CD4-positive, alpha-beta T cell (primary cell): ENCODE data around the gene NME4. TPM values are rescaled to one million over a fixed set of nuclear protein-coding genes. Genes with fewer than 3 reads are reported as not detected.

Experiments
- ATAC-seq: fragments of 200-7000 bp; cut with Tn5 transposase; one replicate; pipeline ENCODE4 v1.10.0; 2022; ENCODE audit warnings: mild to moderate bottlenecking; ENCODE audit not compliant: poor library complexity
- CTCF ChIA-PET: fragments of 350-600 bp; sonication (Branson Sonifier 250); formaldehyde crosslinking; loops from one replicate; lab custom pipeline; 2021; ENCODE audit warnings: antibody characterized with exemption, inconsistent platforms; lab: Charles Lee
- POLR2A ChIA-PET: fragments of 350-600 bp; sonication (Branson Sonifier 250); formaldehyde crosslinking; loops from one replicate; lab custom pipeline; 2021; ENCODE audit warnings: antibody characterized with exemption, inconsistent platforms; lab: Charles Lee
- DNase-seq, 14 experiments: peaks; one replicate each; pipeline ENCODE4 v3.0.0-alpha.2; 2013 to 2020; ENCODE audit warnings: mixed read lengths in 2 of 14
- H3K27ac ChIP-seq, 2 donors: one replicate each; pipeline versions ENCODE4 v1.5.1 to v1.7.0; 2013; ENCODE audit warnings: low read length in 2 of 2, low read depth in 1 of 2, mild to moderate bottlenecking in 1 of 2
- H3K27me3 ChIP-seq, 2 experiments: 1 replicate in 1 of 2; 2 replicates in 1 of 2; pipeline versions ENCODE4 v1.6.1 to v1.7.0; 2013; ENCODE audit warnings: low read length in 2 of 2, control low read depth in 1 of 2, mild to moderate bottlenecking in 1 of 2, moderate library complexity in 1 of 2; ENCODE audit not compliant: insufficient read depth in 2 of 2, control insufficient read depth in 1 of 2
- H3K36me3 ChIP-seq: one replicate; pipeline ENCODE4 v1.6.1; 2013; ENCODE audit warnings: low read length, control low read depth; ENCODE audit not compliant: insufficient read depth
- H3K4me1 ChIP-seq: one replicate; pipeline ENCODE4 v1.6.1; 2013; ENCODE audit warnings: low read length, control low read depth; ENCODE audit not compliant: insufficient read depth
- H3K4me3 ChIP-seq: one replicate; pipeline ENCODE4 v1.5.1; 2013; ENCODE audit warnings: mild to moderate bottlenecking, low read length, moderate library complexity
- H3K9me3 ChIP-seq, 2 experiments: 1 replicate in 1 of 2; 2 replicates in 1 of 2; pipeline versions ENCODE4 v1.6.1 to v1.7.0; 2013; ENCODE audit warnings: low read length in 2 of 2, mild to moderate bottlenecking in 2 of 2, control low read depth in 1 of 2, moderate library complexity in 1 of 2; ENCODE audit not compliant: control insufficient read depth in 1 of 2, insufficient read depth in 1 of 2
- H3K27ac Mint-ChIP-seq: one replicate; pipeline ENCODE4 v1.8.0; 2020; ENCODE audit warnings: mixed read lengths
- H3K27me3 Mint-ChIP-seq: one replicate; pipeline ENCODE4 v1.8.0; 2021; ENCODE audit warnings: mixed read lengths
- H3K36me3 Mint-ChIP-seq: one replicate; pipeline ENCODE4 v1.8.0; 2021; ENCODE audit warnings: low read depth, mixed read lengths
- H3K4me1 Mint-ChIP-seq: one replicate; pipeline ENCODE4 v1.8.0; 2021; ENCODE audit warnings: low read depth, mixed read lengths
- H3K4me3 Mint-ChIP-seq: one replicate; pipeline ENCODE4 v1.8.0; 2020; ENCODE audit warnings: mild to moderate bottlenecking, mixed read lengths
- H3K9me3 Mint-ChIP-seq: one replicate; pipeline ENCODE4 v1.8.0; 2020; ENCODE audit warnings: mixed read lengths
- intact Hi-C, 2 experiments: fragments of 100-400 bp; cut with DNase I in 1 of 2; cut with micrococcal nuclease in 1 of 2; formaldehyde crosslinking; loops; one replicate each; pipeline versions ENCODE4 v1.15.1 to v1.9.0; 2023 to 2025; cut with DNase I, micrococcal nuclease
- total RNA-seq, 174 experiments: library from RNA in 2 of 174; stranded (reverse) in 2 of 174; gene quantifications; one replicate each; pipeline ENCODE4 v1.2.3 and lab custom pipeline; 2021 to 2026
- TF ChIP-seq, protein P1 (sequence below): fragments of 200-600 bp; IDR thresholded peaks from one replicate; pipeline ENCODE4 v1.8.0; 2022; ENCODE audit warnings: antibody characterized with exemption, mild to moderate bottlenecking

NME4 gene
- total RNA-seq, 2 experiments from 2014 or later = 31.2 to 32.6 TPM

DNA sequence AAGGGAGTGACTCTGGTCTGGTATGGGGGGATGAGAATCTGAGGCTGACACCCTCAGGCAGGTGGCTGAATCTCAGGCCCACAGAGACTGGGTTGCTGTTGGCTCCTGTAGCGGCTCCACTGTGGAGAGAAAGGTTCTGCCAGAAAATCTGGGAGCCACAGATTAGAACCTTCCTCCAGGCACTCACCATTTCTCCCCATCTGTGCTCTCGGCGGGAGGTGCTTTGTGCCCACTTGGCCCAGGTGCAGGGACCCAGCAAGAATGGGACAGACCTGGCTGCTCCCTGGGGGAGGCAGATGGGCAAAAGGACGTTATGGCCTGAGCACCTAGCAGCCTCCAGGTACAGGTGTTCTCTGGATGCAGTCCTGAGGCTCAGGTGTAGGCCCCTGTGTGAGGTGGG is 48.6 kb downstream of the NME4 start:
- no peak overlapping the region for H3K27ac Mint-ChIP-seq
- CTCF ChIA-PET = no interaction called here

More for the DNA sequence above, 48.6 kb downstream of the NME4 start:
- Mint-ChIP-seq H3K4me3 (no peak overlapping the region), H3K4me1 (peaks cover 2% of the 10 kb centered on the region), H3K27me3 (no peaks in the 10 kb centered on the region), H3K36me3 (peaks cover 6% of the 10 kb centered on the region), H3K9me3 (no peaks in the 10 kb centered on the region)
- Histone ChIP-seq H3K4me3 (no peak overlapping the region), H3K4me1 (no peaks in the 10 kb centered on the region), H3K27me3 (no peaks in the 10 kb centered on the region), H3K9me3 (no peaks in the 10 kb centered on the region), H3K27ac (no peak overlapping the region), H3K36me3 (no peaks in the 10 kb centered on the region)
- POLR2A ChIA-PET = no interaction called here
- intact Hi-C loops = no loop called here
- ATAC-seq = no peak
- DNase-seq = no peak
- TF ChIP-seq, protein P1, sequence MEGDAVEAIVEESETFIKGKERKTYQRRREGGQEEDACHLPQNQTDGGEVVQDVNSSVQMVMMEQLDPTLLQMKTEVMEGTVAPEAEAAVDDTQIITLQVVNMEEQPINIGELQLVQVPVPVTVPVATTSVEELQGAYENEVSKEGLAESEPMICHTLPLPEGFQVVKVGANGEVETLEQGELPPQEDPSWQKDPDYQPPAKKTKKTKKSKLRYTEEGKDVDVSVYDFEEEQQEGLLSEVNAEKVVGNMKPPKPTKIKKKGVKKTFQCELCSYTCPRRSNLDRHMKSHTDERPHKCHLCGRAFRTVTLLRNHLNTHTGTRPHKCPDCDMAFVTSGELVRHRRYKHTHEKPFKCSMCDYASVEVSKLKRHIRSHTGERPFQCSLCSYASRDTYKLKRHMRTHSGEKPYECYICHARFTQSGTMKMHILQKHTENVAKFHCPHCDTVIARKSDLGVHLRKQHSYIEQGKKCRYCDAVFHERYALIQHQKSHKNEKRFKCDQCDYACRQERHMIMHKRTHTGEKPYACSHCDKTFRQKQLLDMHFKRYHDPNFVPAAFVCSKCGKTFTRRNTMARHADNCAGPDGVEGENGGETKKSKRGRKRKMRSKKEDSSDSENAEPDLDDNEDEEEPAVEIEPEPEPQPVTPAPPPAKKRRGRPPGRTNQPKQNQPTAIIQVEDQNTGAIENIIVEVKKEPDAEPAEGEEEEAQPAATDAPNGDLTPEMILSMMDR = no peak

Other genes with a start within 250 kb of the NME4 start
- not detected for gene HBZ, start 244.6 kb upstream of the NME4 start, total RNA-seq
- not detected for gene HBM, start 231.2 kb upstream of the NME4 start, total RNA-seq
- gene HBA2, start 224.3 kb upstream of the NME4 start, total RNA-seq = not detected
- not detected for gene HBA1, start 220.5 kb upstream of the NME4 start, total RNA-seq
- gene HBQ1, start 216.7 kb upstream of the NME4 start, total RNA-seq = not detected
- 10 to 100 TPM; 94.8 to 98.4 TPM for gene LUC7L, start 167.8 kb upstream of the NME4 start, total RNA-seq
- gene FAM234A, start 162.4 kb upstream of the NME4 start, total RNA-seq = 10 to 100 TPM; 15.6 to 17.0 TPM
- gene RGS11, start 121.3 kb upstream of the NME4 start, total RNA-seq = not detected
- under 1 TPM in 1 of 2 experiments, not detected in 1; 0.42 TPM for gene ARHGDIG, start 116.6 kb upstream of the NME4 start, total RNA-seq
- gene PDIA2, start 114.0 kb upstream of the NME4 start, total RNA-seq = not detected
- gene AXIN1, start 44.5 kb upstream of the NME4 start, total RNA-seq = 10 to 100 TPM; 24.7 to 26.3 TPM
- 10 to 100 TPM; 19.6 to 19.7 TPM for gene MRPL28, start 26.7 kb upstream of the NME4 start, total RNA-seq
- gene PGAP6, start 15.2 kb upstream of the NME4 start, total RNA-seq = 10 to 100 TPM; 59.7 to 63.7 TPM
- gene DECR2, start 4.7 kb downstream of the NME4 start, total RNA-seq = 1 to 10 TPM; 5.7 to 7.0 TPM
- gene RAB11FIP3, start 28.4 kb downstream of the NME4 start, total RNA-seq = 10 to 100 TPM; 28.4 to 29.0 TPM
- gene CAPN15, start 130.5 kb downstream of the NME4 start, total RNA-seq = 10 to 100 TPM; 35.5 to 36.9 TPM
- gene PRR35, start 163.2 kb downstream of the NME4 start, total RNA-seq = not detected
- under 1 TPM; 0.45 to 0.55 TPM for gene NHLRC4, start 169.8 kb downstream of the NME4 start, total RNA-seq
- gene PIGQ, start 172.8 kb downstream of the NME4 start, total RNA-seq = 10 to 100 TPM; 22.8 to 27.0 TPM
- 1 to 10 TPM; 8.9 to 9.5 TPM for gene RAB40C, start 192.9 kb downstream of the NME4 start, total RNA-seq
- under 1 TPM; 0.64 to 0.99 TPM for gene WFIKKN1, start 233.8 kb downstream of the NME4 start, total RNA-seq
- gene METTL26, start 239.1 kb downstream of the NME4 start, total RNA-seq = 10 to 100 TPM; 39.5 to 39.6 TPM
- 10 to 100 TPM; 11.4 to 14.6 TPM for gene MCRIP2, start 244.6 kb downstream of the NME4 start, total RNA-seq